GM18511 (cell line): ENCODE results near the gene CAV1.
"Not testable (repeated sequence)": the region's sequence is repeated elsewhere in the genome, so short reads cannot be mapped to it uniquely, and the experiment has no call there.

Source experiments
- ATAC-seq: cut with Tn5 transposase; IDR thresholded peaks from one replicate; pipeline ENCODE4 v1.9.1; 2021; ENCODE audit warnings: mild to moderate bottlenecking, moderate library complexity; ENCODE audit not compliant: unreplicated experiment

The CAV1 gene

GRCh38 chr7:116524609-116525297 lies at the start of gene CAV1:
Gene CAV1 (plus strand): TSS chr7:116525036. CDS start chr7:116525063, 27 bp downstream.
- ATAC-seq, result no peak

- ATAC-seq, result no peak
Measured at GRCh38 chr7:116477625-116478024, 47.2 kb upstream of the CAV1 start.

GRCh38 chr7:116478834-116479233 lies 46.0 kb upstream of the CAV1 start:
- ATAC-seq, result no peak

- ATAC-seq, result no peak
Measured at GRCh38 chr7:116483271-116483942, 41.4 kb upstream of the CAV1 start.

GRCh38 chr7:116484389-116484788 lies 40.4 kb upstream of the CAV1 start:
- ATAC-seq, result not testable (repeated sequence)

GRCh38 chr7:116487907-116488521 lies 36.8 kb upstream of the CAV1 start:
- ATAC-seq, result no peak

GRCh38 chr7:116490351-116490750 lies 34.5 kb upstream of the CAV1 start:
- ATAC-seq, result no peak

- ATAC-seq, result no peak
Measured at GRCh38 chr7:116491887-116492653, 32.8 kb upstream of the CAV1 start.

GRCh38 chr7:116492654-116493109 lies 32.2 kb upstream of the CAV1 start:
- no peak for ATAC-seq

- no peak for ATAC-seq
Measured at GRCh38 chr7:116493449-116493848, 31.4 kb upstream of the CAV1 start.

- ATAC-seq, result no peak
Measured at GRCh38 chr7:116494472-116494871, 30.4 kb upstream of the CAV1 start.

GRCh38 chr7:116495736-116496135 lies 29.1 kb upstream of the CAV1 start:
- ATAC-seq, result no peak

- no peak for ATAC-seq
Measured at GRCh38 chr7:116496653-116497052, 28.2 kb upstream of the CAV1 start.

GRCh38 chr7:116497708-116498107 lies 27.1 kb upstream of the CAV1 start:
- no peak for ATAC-seq

- peak; percentile 64 for ATAC-seq
Measured at GRCh38 chr7:116499168-116500077, 25.4 kb upstream of the CAV1 start, which contains the start of gene CAV2. Gene CAV2 (plus strand): TSS chr7:116499738. CDS start chr7:116499782, 44 bp downstream.

GRCh38 chr7:116500078-116500853 lies 24.6 kb upstream of the CAV1 start:
- peak; percentile 80 for ATAC-seq

- no peak for ATAC-seq
Measured at GRCh38 chr7:116501425-116502167, 23.2 kb upstream of the CAV1 start.

GRCh38 chr7:116502201-116503096 lies 22.4 kb upstream of the CAV1 start:
- no peak for ATAC-seq
